ENCODE measurements around the gene SLC16A12.

- TF ChIP-seq CTCF (conservative IDR thresholded peaks at IDR 0.05) (no peak), ZFX (IDR thresholded peaks at IDR 0.05) (no peak)
Observed at GRCh38 chr10:89470628-89471027, 64.8 kb downstream of the SLC16A12 start.

Data from C4-2B (cell line).